GM08714 (cell line): ENCODE data around the gene OR2T34.
"Not testable (repeated sequence)": the region's sequence is repeated elsewhere in the genome, so short reads cannot be mapped to it uniquely, and the experiment has no call there.

ENCODE experiments used
- H3K4me3 ChIP-seq: fragments of 200-500 bp; sonication (Bioruptor generic); 2 replicates; pipeline ENCODE4 v1.5.1; 2014; ENCODE audit warnings: mild to moderate bottlenecking, low read length, inconsistent platforms
- ZNF274 ChIP-seq: IDR thresholded peaks from 2 replicates; pipeline ENCODE4 v1.6.1; 2012; ENCODE audit warnings: mild to moderate bottlenecking, low read depth, low read length

Gene OR2T34

GRCh38 chr1:248574657-248575056, at the start of gene OR2T34:
OR2T34 (minus strand) TSS chr1:248574757; CDS start chr1:248574757, 0 bp downstream.
- not testable (repeated sequence) for H3K4me3 ChIP-seq

GRCh38 chr1:248622570-248623001, 48.0 kb upstream of the OR2T34 start:
- TF ChIP-seq ZNF274: no peak

GRCh38 chr1:248621770-248622169, 47.2 kb upstream of the OR2T34 start:
- TF ChIP-seq ZNF274: no peak
- no peak overlapping the region for H3K4me3 ChIP-seq

More at GRCh38 chr1:248622570-248623001, 48.0 kb upstream of the OR2T34 start:
- no peak overlapping the region for H3K4me3 ChIP-seq

- no peak overlapping the region for H3K4me3 ChIP-seq
- TF ChIP-seq ZNF274: no peak
Observed at GRCh38 chr1:248618878-248619277, 44.3 kb upstream of the OR2T34 start.

- no peak overlapping the region for H3K4me3 ChIP-seq
- TF ChIP-seq ZNF274: no peak
Observed at GRCh38 chr1:248618119-248618518, 43.6 kb upstream of the OR2T34 start.

GRCh38 chr1:248613742-248614141, 39.2 kb upstream of the OR2T34 start:
- TF ChIP-seq ZNF274: no peak
- no peak overlapping the region for H3K4me3 ChIP-seq

GRCh38 chr1:248611883-248612414, 37.4 kb upstream of the OR2T34 start:
- no peak for TF ChIP-seq ZNF274
- no peak overlapping the region for H3K4me3 ChIP-seq

GRCh38 chr1:248610301-248610700, 35.7 kb upstream of the OR2T34 start:
- no peak for TF ChIP-seq ZNF274
- no peak overlapping the region for H3K4me3 ChIP-seq

GRCh38 chr1:248599396-248599795, 24.8 kb upstream of the OR2T34 start:
- no peak overlapping the region for H3K4me3 ChIP-seq
- TF ChIP-seq ZNF274: no peak

- TF ChIP-seq ZNF274: no peak
- no peak within 1 kb of the TSS for H3K4me3 ChIP-seq
Observed at GRCh38 chr1:248597589-248597988, 23.0 kb upstream of the OR2T34 start, which contains the start of gene OR2T10. OR2T10 (minus strand) TSS chr1:248597700; CDS start chr1:248593768, 3,932 bp downstream.

GRCh38 chr1:248596615-248597014, 22.1 kb upstream of the OR2T34 start:
- H3K4me3 ChIP-seq: no peak overlapping the region; the same call in 1 of the 2 replicates
- TF ChIP-seq ZNF274: no peak

- no peak overlapping the region for H3K4me3 ChIP-seq
- no peak for TF ChIP-seq ZNF274
Observed at GRCh38 chr1:248593226-248593625, 18.7 kb upstream of the OR2T34 start.

- H3K4me3 ChIP-seq: no peak overlapping the region
- no peak for TF ChIP-seq ZNF274
Observed at GRCh38 chr1:248592655-248593054, 18.1 kb upstream of the OR2T34 start.

GRCh38 chr1:248590055-248590454, 15.5 kb upstream of the OR2T34 start:
- H3K4me3 ChIP-seq: no peak overlapping the region
- no peak for TF ChIP-seq ZNF274

GRCh38 chr1:248589334-248589733, 14.8 kb upstream of the OR2T34 start:
- TF ChIP-seq ZNF274: no peak
- H3K4me3 ChIP-seq: no peak overlapping the region

GRCh38 chr1:248585266-248585665, 10.7 kb upstream of the OR2T34 start:
- H3K4me3 ChIP-seq: no peak overlapping the region
- no peak for TF ChIP-seq ZNF274
